HG03064 (cell line): Measurements from ENCODE around the gene USP17L25.
"Not testable (repeated sequence)": the region's sequence is repeated elsewhere in the genome, so short reads cannot be mapped to it uniquely, and the experiment has no call there.

ENCODE experiments used
- ATAC-seq: cut with Tn5 transposase; IDR thresholded peaks from one replicate; pipeline ENCODE4 v1.9.1; 2021; ENCODE audit warnings: low read depth; ENCODE audit not compliant: unreplicated experiment

Gene USP17L25

GRCh38 chr4:9329611-9330010, at the start of gene USP17L25:
USP17L25 (plus strand) TSS chr4:9329911; CDS start chr4:9329911, 0 bp downstream.
- ATAC-seq = not testable (repeated sequence)

GRCh38 chr4:9324191-9324590, 5.5 kb upstream of the USP17L25 start:
- not testable (repeated sequence) for ATAC-seq

GRCh38 chr4:9324865-9325264, 4.8 kb upstream of the USP17L25 start, which contains the start of gene USP17L24:
USP17L24 (plus strand) TSS chr4:9325165; CDS start chr4:9325165, 0 bp downstream.
- ATAC-seq = not testable (repeated sequence)

- ATAC-seq = not testable (repeated sequence)
Measured at GRCh38 chr4:9334358-9334757, 4.6 kb downstream of the USP17L25 start, which contains the start of gene USP17L26. USP17L26 (plus strand) TSS chr4:9334658; CDS start chr4:9334658, 0 bp downstream.

GRCh38 chr4:9339103-9339502, 9.4 kb downstream of the USP17L25 start, which contains the start of gene USP17L5:
USP17L5 (plus strand) TSS chr4:9339403; CDS start chr4:9339403, 0 bp downstream.
- ATAC-seq = not testable (repeated sequence)

GRCh38 chr4:9343848-9344247, 14.1 kb downstream of the USP17L25 start, which contains the start of gene USP17L27:
USP17L27 (plus strand) TSS chr4:9344148; CDS start chr4:9344148, 0 bp downstream.
- not testable (repeated sequence) for ATAC-seq

GRCh38 chr4:9348593-9348992, 18.9 kb downstream of the USP17L25 start, which contains the start of gene USP17L28:
USP17L28 (plus strand) TSS chr4:9348893; CDS start chr4:9348893, 0 bp downstream.
- not testable (repeated sequence) for ATAC-seq

- not testable (repeated sequence) for ATAC-seq
Measured at GRCh38 chr4:9350866-9351265, 21.2 kb downstream of the USP17L25 start.

- ATAC-seq = not testable (repeated sequence)
Measured at GRCh38 chr4:9353338-9353737, 23.6 kb downstream of the USP17L25 start, which contains the start of gene USP17L29. USP17L29 (plus strand) TSS chr4:9353638; CDS start chr4:9353638, 0 bp downstream.

- not testable (repeated sequence) for ATAC-seq
Measured at GRCh38 chr4:9362829-9363228, 33.1 kb downstream of the USP17L25 start, which contains the start of gene USP17L30. USP17L30 (plus strand) TSS chr4:9363129; CDS start chr4:9363129, 0 bp downstream.

- not testable (repeated sequence) for ATAC-seq
Measured at GRCh38 chr4:9379881-9380280, 50.2 kb downstream of the USP17L25 start.
